ENCODE measurements around the gene KYNU. TPM values are rescaled to one million over a fixed set of nuclear protein-coding genes. Genes with fewer than 3 reads are reported as not detected.

Gene KYNU
- total RNA-seq, 8 experiments from 2014 or later, result 0.04 to 0.57 (median 0.36) TPM; not detected in 1

DNA sequence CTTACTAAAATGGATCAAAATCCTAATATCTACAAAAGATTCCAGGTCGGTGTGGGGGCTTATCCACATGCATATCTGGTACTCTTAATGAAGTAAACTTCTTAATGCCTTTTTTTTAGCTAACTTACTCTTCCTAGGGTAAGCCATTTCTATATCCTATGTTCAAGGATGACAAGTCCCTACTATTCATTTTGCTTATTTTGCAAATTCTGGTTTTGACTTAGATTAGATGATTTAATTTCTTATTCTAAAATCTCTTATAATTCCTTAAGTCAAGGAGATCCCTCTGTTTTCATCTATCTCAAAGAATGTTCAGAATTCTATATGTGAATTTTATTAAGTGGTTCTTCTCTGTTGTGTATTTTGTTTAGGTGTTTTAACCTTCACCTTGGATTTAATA, 79.7 kb downstream of the KYNU start:
- 0 to 80% (median 38%) methylated on average over 1 of the region's 1 CpG; no CpG with 5 or more reads in 1 of the 10 experiments for WGBS, 10 experiments
- no peak overlapping the region for H3K4me3 ChIP-seq
- no peak for ATAC-seq (replicated peaks in 6 of 8)
- H3K27ac ChIP-seq, result no peak overlapping the region
- in situ Hi-C loops (cut with MboI; ENCODE audit: low pct_unique_long_range_greater_than_20kb in 2 of 9, low sequenced_read_pairs in 9 of 9, unreplicated experiment in 9 of 9), result loop anchor here in 1 of 9 experiments (25.0 kb wide), 1 partner anchor 270 kb away; no protein-coding TSS in a partner anchor
- H3K4me1 ChIP-seq (replicated peaks in 1 of 2), result no peaks in the 10 kb centered on the region

GRCh38 chr2:142961202-142961601, 83.7 kb downstream of the KYNU start:
- H3K27ac ChIP-seq, result no peak overlapping the region
- 20 to 100% (median 94%) methylated on average over 1 of the region's 1 CpG; no CpG with 5 or more reads in 2 of the 10 experiments for WGBS, 10 experiments
- in situ Hi-C loops (cut with MboI; ENCODE audit: low pct_unique_long_range_greater_than_20kb in 2 of 9, low sequenced_read_pairs in 9 of 9, unreplicated experiment in 9 of 9), result loop anchor here in 1 of 9 experiments (25.0 kb wide), 1 partner anchor 274 kb away; no protein-coding TSS in a partner anchor
- no peak for ATAC-seq (replicated peaks in 6 of 8)
- H3K4me3 ChIP-seq, result no peak overlapping the region
- no peaks in the 10 kb centered on the region for H3K4me1 ChIP-seq (replicated peaks in 1 of 2)

DNA sequence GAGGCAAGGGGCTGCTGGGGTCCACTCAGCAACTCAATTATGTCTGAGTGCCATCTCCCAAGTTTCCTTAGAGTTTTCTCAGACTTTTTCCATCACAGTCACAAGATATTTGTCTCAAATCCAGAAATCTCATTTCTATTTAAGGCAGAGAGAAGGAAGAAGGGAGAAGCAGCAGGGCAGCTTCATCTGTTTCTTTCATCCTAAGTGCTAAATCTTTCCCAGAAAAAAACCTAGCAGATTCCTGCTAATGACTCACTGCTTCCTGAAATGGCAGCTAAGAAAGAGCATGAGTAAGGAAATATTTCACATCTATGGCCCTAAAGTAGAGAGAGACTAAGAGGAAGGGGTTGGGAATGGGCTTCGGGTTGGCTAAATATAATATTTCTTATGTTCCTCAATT, 88.0 kb downstream of the KYNU start:
- 60 to 100% (median 88%) methylated on average over 1 of the region's 1 CpG for WGBS, 10 experiments
- no peaks in the 10 kb centered on the region for H3K4me1 ChIP-seq (replicated peaks in 1 of 2)
- no peak for ATAC-seq (replicated peaks in 6 of 8)
- in situ Hi-C loops (cut with MboI; ENCODE audit: low pct_unique_long_range_greater_than_20kb in 2 of 9, low sequenced_read_pairs in 9 of 9, unreplicated experiment in 9 of 9), result loop anchor here in 1 of 9 experiments (25.0 kb wide), 1 partner anchor 278 kb away; no protein-coding TSS in a partner anchor
- no peak overlapping the region for H3K4me3 ChIP-seq
- no peak overlapping the region for H3K27ac ChIP-seq

DNA sequence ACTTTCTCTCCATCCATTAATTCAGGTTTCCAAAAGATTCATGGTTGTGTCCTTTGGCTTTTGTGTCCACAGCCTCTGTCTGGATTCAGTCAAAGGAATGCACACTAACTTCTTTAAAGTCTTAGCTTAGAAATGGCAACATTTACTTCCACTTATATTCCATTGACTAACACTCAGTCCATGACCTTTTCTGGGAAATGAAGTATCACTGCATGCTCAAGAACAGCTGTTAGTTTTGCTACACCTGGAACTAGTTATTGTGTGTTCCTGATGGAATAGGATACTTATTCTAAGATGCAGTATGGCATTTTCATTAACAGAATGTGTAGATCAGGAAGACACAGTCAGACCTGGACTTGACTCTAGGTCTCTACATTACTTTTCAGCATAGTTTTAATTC, 88.8 kb downstream of the KYNU start:
- no peak for ATAC-seq (replicated peaks in 6 of 8)
- in situ Hi-C loops (cut with MboI; ENCODE audit: low pct_unique_long_range_greater_than_20kb in 2 of 9, low sequenced_read_pairs in 9 of 9, unreplicated experiment in 9 of 9), result loop anchor here in 1 of 9 experiments (25.0 kb wide), 1 partner anchor 279 kb away; no protein-coding TSS in a partner anchor
- no peak overlapping the region for H3K27ac ChIP-seq
- no peaks in the 10 kb centered on the region for H3K4me1 ChIP-seq (replicated peaks in 1 of 2)
- no peak overlapping the region for H3K4me3 ChIP-seq

GRCh38 chr2:142967060-142967459, 89.6 kb downstream of the KYNU start:
- no peak for ATAC-seq (replicated peaks in 6 of 8)
- 0 to 100% (median 7%) methylated on average over 1 of the region's 1 CpG; no CpG with 5 or more reads in 3 of the 10 experiments for WGBS, 10 experiments

GRCh38 chr2:142973160-142973821, 95.8 kb downstream of the KYNU start:
- 26 to 100% (median 86%) methylated on average over 1 to 4 of the region's 4 CpGs for WGBS, 10 experiments
- Histone ChIP-seq H3K27ac (no peak overlapping the region), H3K4me3 (no peak overlapping the region), H3K4me1 (replicated peaks in 1 of 2) (peaks cover 3 to 10% of the 10 kb centered on the region in 2 donors)
- in situ Hi-C loops (cut with MboI; ENCODE audit: low pct_unique_long_range_greater_than_20kb in 2 of 9, low sequenced_read_pairs in 9 of 9, unreplicated experiment in 9 of 9), result loop anchor here in 1 of 9 experiments (25.0 kb wide), 1 partner anchor 286 kb away; no protein-coding TSS in a partner anchor
- ATAC-seq (replicated peaks in 6 of 8), result no peak

More at GRCh38 chr2:142967060-142967459, 89.6 kb downstream of the KYNU start:
- H3K4me3 ChIP-seq, result no peak overlapping the region
- H3K4me1 ChIP-seq (replicated peaks in 1 of 2), result no peaks in the 10 kb centered on the region
- H3K27ac ChIP-seq, result no peak overlapping the region
- in situ Hi-C loops (cut with MboI; ENCODE audit: low pct_unique_long_range_greater_than_20kb in 2 of 9, low sequenced_read_pairs in 9 of 9, unreplicated experiment in 9 of 9), result loop anchor here in 1 of 9 experiments (25.0 kb wide), 1 partner anchor 280 kb away; no protein-coding TSS in a partner anchor

- Histone ChIP-seq H3K4me1 (replicated peaks in 1 of 2) (peaks cover 3 to 10% of the 10 kb centered on the region in 2 donors), H3K27ac (no peak overlapping the region), H3K4me3 (no peak overlapping the region)
- in situ Hi-C loops (cut with MboI; ENCODE audit: low pct_unique_long_range_greater_than_20kb in 2 of 9, low sequenced_read_pairs in 9 of 9, unreplicated experiment in 9 of 9), result loop anchor here in 1 of 9 experiments (25.0 kb wide), 1 partner anchor 287 kb away; no protein-coding TSS in a partner anchor
- ATAC-seq (replicated peaks in 6 of 8), result no peak
- whole genome bisulfite sequencing, 10 experiments, result 10 to 80% (median 58%) methylated on average over 1 to 4 of the region's 4 CpGs
Measured at GRCh38 chr2:142973822-142974207, 96.4 kb downstream of the KYNU start.

- no peak overlapping the region for H3K27ac ChIP-seq
- no peak overlapping the region for H3K4me3 ChIP-seq
- WGBS, 10 experiments, result 20 to 90% (median 61%) methylated on average over 1 to 3 of the region's 3 CpGs; no CpG with 5 or more reads in 1 of the 10 experiments
- in situ Hi-C loops (cut with MboI; ENCODE audit: low pct_unique_long_range_greater_than_20kb in 2 of 9, low sequenced_read_pairs in 9 of 9, unreplicated experiment in 9 of 9), result loop anchor here in 4 of 9 experiments (25.0 kb wide), 2 partner anchors 287 to 837 kb away; partner anchors contain the start of gene LRP1B (in 1 of the 4)
- peaks cover 3 to 10% of the 10 kb centered on the region in 2 donors for H3K4me1 ChIP-seq (replicated peaks in 1 of 2)
- peak in 4 of 8 experiments; percentile 8 to 62 (median 39) for ATAC-seq (replicated peaks in 6 of 8)
Measured at GRCh38 chr2:142974288-142975024, 97.0 kb downstream of the KYNU start.

GRCh38 chr2:142975239-142975638, 97.8 kb downstream of the KYNU start:
- WGBS, 10 experiments, result 33 to 100% (median 93%) methylated on average over 1 of the region's 1 CpG; no CpG with 5 or more reads in 4 of the 10 experiments

GRCh38 chr2:142980246-142981068, 103.0 kb downstream of the KYNU start:
- in situ Hi-C loops (cut with MboI; ENCODE audit: low pct_unique_long_range_greater_than_20kb in 2 of 9, low sequenced_read_pairs in 9 of 9, unreplicated experiment in 9 of 9), result loop anchor here in 3 of 9 experiments (25.0 kb wide), 2 partner anchors 293 to 843 kb away; partner anchors contain the start of gene LRP1B (in 1 of the 3)
- ATAC-seq (replicated peaks in 6 of 8), result peak in 3 of 8 experiments; percentile 27 to 59 (median 50)
- H3K4me3 ChIP-seq, result no peak overlapping the region
- no peaks in the 10 kb centered on the region for H3K4me1 ChIP-seq (replicated peaks in 1 of 2)
- H3K27ac ChIP-seq, result no peak overlapping the region

More at GRCh38 chr2:142975239-142975638, 97.8 kb downstream of the KYNU start:
- Histone ChIP-seq H3K27ac (no peak overlapping the region), H3K4me3 (no peak overlapping the region), H3K4me1 (replicated peaks in 1 of 2) (peaks cover 3 to 10% of the 10 kb centered on the region in 2 donors)
- in situ Hi-C loops (cut with MboI; ENCODE audit: low pct_unique_long_range_greater_than_20kb in 2 of 9, low sequenced_read_pairs in 9 of 9, unreplicated experiment in 9 of 9), result loop anchor here in 3 of 9 experiments (25.0 kb wide), 2 partner anchors 288 to 838 kb away; partner anchors contain the start of gene LRP1B (in 1 of the 3)
- ATAC-seq (replicated peaks in 6 of 8), result no peak

DNA sequence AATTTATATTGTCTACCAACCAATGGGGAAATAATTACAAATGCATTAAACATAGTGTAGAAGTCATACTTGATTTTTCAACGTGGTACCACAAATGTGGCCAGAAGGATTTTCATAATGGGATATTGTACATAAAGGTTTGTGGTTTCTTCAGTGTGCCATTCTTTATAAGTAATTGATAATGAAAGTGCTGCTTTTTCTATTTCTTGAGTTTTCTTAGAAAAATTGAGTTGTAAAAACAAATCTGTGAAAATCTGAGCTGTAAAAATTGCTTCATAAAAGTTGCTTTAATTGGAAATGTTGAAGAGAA, 103.6 kb downstream of the KYNU start:
- Histone ChIP-seq H3K4me1 (replicated peaks in 1 of 2) (no peaks in the 10 kb centered on the region), H3K4me3 (no peak overlapping the region), H3K27ac (no peak overlapping the region)
- in situ Hi-C loops (cut with MboI; ENCODE audit: low pct_unique_long_range_greater_than_20kb in 2 of 9, low sequenced_read_pairs in 9 of 9, unreplicated experiment in 9 of 9), result loop anchor here in 3 of 9 experiments (25.0 kb wide), 2 partner anchors 294 to 844 kb away; partner anchors contain the start of gene LRP1B (in 1 of the 3)
- no peak for ATAC-seq (replicated peaks in 6 of 8)
- WGBS, 10 experiments, result 0% methylated on average over 1 of the region's 1 CpG; no CpG with 5 or more reads in 2 of the 10 experiments

DNA sequence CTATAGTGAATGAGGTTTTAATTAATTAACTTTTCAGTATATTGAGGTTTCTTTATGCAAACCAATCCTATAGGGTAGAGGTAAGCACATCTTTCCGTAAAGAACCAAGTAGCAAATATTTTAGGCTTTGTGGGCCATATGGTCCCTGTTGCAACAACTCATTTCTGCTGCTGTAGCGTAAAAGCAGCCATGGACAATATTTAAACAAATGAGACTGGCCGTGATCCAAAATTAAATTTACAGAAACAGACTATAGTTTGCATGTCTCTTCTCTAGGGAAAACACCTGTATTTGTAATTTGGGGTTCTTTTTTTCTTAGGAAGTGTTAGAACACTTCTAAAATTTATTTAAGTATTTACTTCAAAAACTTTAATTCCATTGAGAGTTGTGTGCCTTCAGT, 104.3 kb downstream of the KYNU start:
- WGBS, 10 experiments, result 17 to 100% (median 86%) methylated on average over 1 to 3 of the region's 3 CpGs; no CpG with 5 or more reads in 1 of the 10 experiments
- in situ Hi-C loops (cut with MboI; ENCODE audit: low pct_unique_long_range_greater_than_20kb in 2 of 9, low sequenced_read_pairs in 9 of 9, unreplicated experiment in 9 of 9), result loop anchor here in 3 of 9 experiments (25.0 kb wide), 2 partner anchors 294 to 844 kb away; partner anchors contain the start of gene LRP1B (in 1 of the 3)
- ATAC-seq (replicated peaks in 6 of 8), result no peak
- H3K4me3 ChIP-seq, result no peak overlapping the region
- no peak overlapping the region for H3K27ac ChIP-seq
- no peaks in the 10 kb centered on the region for H3K4me1 ChIP-seq (replicated peaks in 1 of 2)

Measured in motor neuron (in vitro differentiated cells).